Neural cell (in vitro differentiated cells): ENCODE results near the gene NOC2L. TPM values are rescaled to one million over a fixed set of nuclear protein-coding genes. Genes with fewer than 3 reads are reported as not detected.

Source experiments
- H2AFZ ChIP-seq: fragments of 200-600, 300-800 bp; sonication (generic), shearing (Covaris generic); 2 replicates; pipeline ENCODE4 v1.6.0; 2014; ENCODE audit warnings: low read depth, mild to moderate bottlenecking, antibody characterized with exemption, low read length, moderate library complexity
- H3F3A ChIP-seq: fragments of 200-600 bp; shearing (Covaris generic); 2 replicates; pipeline ENCODE4 v1.6.1; 2016; ENCODE audit warnings: mild to moderate bottlenecking, moderate library complexity, mixed read lengths, antibody characterized with exemption, low read length; ENCODE audit not compliant: insufficient read depth, poor library complexity, severe bottlenecking
- H3K27ac ChIP-seq: fragments of 200-600, 300-800 bp; sonication (generic), shearing (Covaris generic); 2 replicates; pipeline ENCODE4 v1.5.1; 2014; ENCODE audit warnings: mild to moderate bottlenecking, low read length, moderate library complexity
- H3K27me3 ChIP-seq: fragments of 300-800, 200-600 bp; sonication (generic), shearing (Covaris generic); 2 replicates; pipeline ENCODE4 v1.6.0; 2014; ENCODE audit warnings: mild to moderate bottlenecking, low read depth, low read length, moderate library complexity; ENCODE audit not compliant: insufficient read depth
- H3K36me3 ChIP-seq: fragments of 300-800, 200-600 bp; sonication (generic), shearing (Covaris generic); 2 replicates; pipeline ENCODE4 v1.5.1; 2014; ENCODE audit warnings: mild to moderate bottlenecking, antibody characterized with exemption, low read length, moderate library complexity; ENCODE audit not compliant: insufficient read depth
- H3K4me2 ChIP-seq: fragments of 300-800, 200-600 bp; sonication (generic), shearing (Covaris generic); 2 replicates; pipeline ENCODE4 v1.6.0; 2014; ENCODE audit warnings: mild to moderate bottlenecking, low read length
- H3K4me3 ChIP-seq: fragments of 300-800, 200-600 bp; sonication (generic), shearing (Covaris generic); 2 replicates; pipeline ENCODE4 v1.5.1; 2014; ENCODE audit warnings: mild to moderate bottlenecking, low read length, moderate library complexity
- H3K79me2 ChIP-seq: fragments of 200-600 bp; shearing (Covaris generic); replicated peaks from 2 replicates; pipeline ENCODE4 v1.6.0; 2014; ENCODE audit warnings: mild to moderate bottlenecking, low read length, moderate library complexity; ENCODE audit not compliant: insufficient read depth
- H3K9ac ChIP-seq: fragments of 300-800, 200-600 bp; sonication (generic), shearing (Covaris generic); 2 replicates; pipeline ENCODE4 v1.6.1; 2016; ENCODE audit warnings: mild to moderate bottlenecking, low read length, mixed read lengths
- H3K9me2 ChIP-seq: fragments of 200-600 bp; shearing (Covaris generic); 2 replicates; pipeline ENCODE4 v1.6.1; 2016; ENCODE audit warnings: mild to moderate bottlenecking, low read length, mixed read lengths; ENCODE audit not compliant: insufficient read depth
- H3K9me3 ChIP-seq: fragments of 200-600, 300-800 bp; sonication (generic), shearing (Covaris generic); 2 replicates; pipeline ENCODE4 v1.6.1; 2016; ENCODE audit warnings: mild to moderate bottlenecking, mixed run types, low read length, moderate library complexity, mixed read lengths
- H4K20me1 ChIP-seq: fragments of 200-600 bp; shearing (Covaris generic); 2 replicates; pipeline ENCODE4 v1.6.1; 2016; ENCODE audit warnings: mild to moderate bottlenecking, mixed run types; ENCODE audit not compliant: insufficient read depth
- EP300 ChIP-seq: fragments of 450-650 bp; conservative IDR thresholded peaks from 2 replicates; pipeline ENCODE4 v1.6.1; 2014; ENCODE audit warnings: antibody characterized with exemption, mild to moderate bottlenecking, moderate library complexity; ENCODE audit not compliant: poor library complexity, severe bottlenecking
- EZH2 ChIP-seq: fragments of 200-600, 300-800 bp; shearing (Covaris generic), sonication (generic); IDR thresholded peaks from 2 replicates; pipeline ENCODE4 v1.6.1; 2014; ENCODE audit warnings: antibody characterized with exemption, low read length, borderline replicate concordance, mild to moderate bottlenecking; ENCODE audit not compliant: insufficient read depth, poor library complexity, severe bottlenecking
- MXI1 ChIP-seq: fragments of 450-650 bp; conservative IDR thresholded peaks from 2 replicates; pipeline ENCODE4 v1.6.1; 2014; ENCODE audit warnings: antibody characterized with exemption, mild to moderate bottlenecking; ENCODE audit not compliant: poor library complexity, severe bottlenecking
- POLR2AphosphoS5 ChIP-seq: IDR thresholded peaks from 2 replicates; pipeline ENCODE4 v1.6.1; 2012
- RAD21 ChIP-seq: fragments of 450-650 bp; conservative IDR thresholded peaks from 2 replicates; pipeline ENCODE4 v1.6.1; 2014; ENCODE audit warnings: antibody characterized with exemption, mild to moderate bottlenecking, moderate library complexity
- SMC3 ChIP-seq: fragments of 450-650 bp; conservative IDR thresholded peaks from 2 replicates; pipeline ENCODE4 v1.6.1; 2014; ENCODE audit warnings: antibody characterized with exemption, mild to moderate bottlenecking, moderate library complexity; ENCODE audit not compliant: poor library complexity
- TAF1 ChIP-seq: IDR thresholded peaks from 2 replicates; pipeline ENCODE4 v1.6.1; 2012; ENCODE audit warnings: low read depth
- polyA plus RNA-seq: library from polyadenylated mRNA; depleted of rRNA; stranded (reverse); fragments of >200 nt; gene quantifications from 2 replicates; pipeline ENCODE4 v1.2.3, GENCODE V29; 2014
- TF ChIP-seq, protein P1 (sequence below): fragments of 450-650 bp; IDR thresholded peaks from 2 replicates; pipeline ENCODE4 v1.5.1; 2014; ENCODE audit warnings: antibody characterized with exemption, mild to moderate bottlenecking, moderate library complexity; ENCODE audit not compliant: poor library complexity, severe bottlenecking
- TF ChIP-seq, protein P2 (sequence below): IDR thresholded peaks from 2 replicates; pipeline ENCODE4 v1.6.1; 2012; ENCODE audit warnings: borderline replicate concordance

NOC2L gene
- polyA plus RNA-seq, 1 donor from 2014 or later, result 77.2 TPM

DNA sequence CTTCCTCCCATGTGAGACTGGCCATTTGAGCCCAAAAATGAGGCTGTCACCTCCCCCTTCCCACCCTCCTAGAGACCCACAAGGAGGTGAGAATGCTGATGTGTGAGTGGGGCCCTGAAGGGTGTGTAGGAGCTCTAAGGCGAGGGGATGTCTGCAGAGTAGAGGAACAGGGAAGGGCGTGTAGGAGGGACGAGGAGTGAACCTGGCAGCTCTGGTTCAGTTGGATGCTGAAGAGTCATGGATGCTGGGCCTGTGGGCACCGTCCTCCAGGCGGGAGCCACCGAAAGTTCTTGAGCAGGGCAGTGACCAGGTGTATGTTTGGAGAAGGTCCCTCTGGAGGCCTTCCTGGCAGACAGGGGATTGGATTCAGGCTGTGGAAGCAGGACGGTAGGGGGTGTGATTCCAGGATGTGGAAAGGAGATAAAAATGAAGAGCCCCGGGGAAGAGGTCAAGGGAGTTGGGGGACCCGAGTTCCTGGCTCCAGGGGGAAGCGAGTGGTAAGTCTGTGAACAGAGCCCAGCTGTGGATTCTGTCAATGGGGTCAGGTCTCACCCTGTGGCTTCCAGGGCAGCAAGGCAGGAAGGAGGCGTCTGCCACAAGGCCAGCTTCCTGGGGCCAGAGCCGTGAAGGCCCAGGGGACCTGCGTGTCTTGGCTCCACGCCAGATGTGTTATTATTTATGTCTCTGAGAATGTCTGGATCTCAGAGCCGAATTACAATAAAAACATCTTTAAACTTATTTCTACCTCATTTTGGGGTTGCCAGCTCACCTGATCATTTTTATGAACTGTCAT lies 27.5 kb downstream of the NOC2L start:
- TF ChIP-seq RAD21 (no peak), POLR2AphosphoS5 (no peak), SMC3 (no peak), EP300 (no peak), MXI1 (no peak), TAF1 (no peak), EZH2 (no peak)
- TF ChIP-seq, protein P1, sequence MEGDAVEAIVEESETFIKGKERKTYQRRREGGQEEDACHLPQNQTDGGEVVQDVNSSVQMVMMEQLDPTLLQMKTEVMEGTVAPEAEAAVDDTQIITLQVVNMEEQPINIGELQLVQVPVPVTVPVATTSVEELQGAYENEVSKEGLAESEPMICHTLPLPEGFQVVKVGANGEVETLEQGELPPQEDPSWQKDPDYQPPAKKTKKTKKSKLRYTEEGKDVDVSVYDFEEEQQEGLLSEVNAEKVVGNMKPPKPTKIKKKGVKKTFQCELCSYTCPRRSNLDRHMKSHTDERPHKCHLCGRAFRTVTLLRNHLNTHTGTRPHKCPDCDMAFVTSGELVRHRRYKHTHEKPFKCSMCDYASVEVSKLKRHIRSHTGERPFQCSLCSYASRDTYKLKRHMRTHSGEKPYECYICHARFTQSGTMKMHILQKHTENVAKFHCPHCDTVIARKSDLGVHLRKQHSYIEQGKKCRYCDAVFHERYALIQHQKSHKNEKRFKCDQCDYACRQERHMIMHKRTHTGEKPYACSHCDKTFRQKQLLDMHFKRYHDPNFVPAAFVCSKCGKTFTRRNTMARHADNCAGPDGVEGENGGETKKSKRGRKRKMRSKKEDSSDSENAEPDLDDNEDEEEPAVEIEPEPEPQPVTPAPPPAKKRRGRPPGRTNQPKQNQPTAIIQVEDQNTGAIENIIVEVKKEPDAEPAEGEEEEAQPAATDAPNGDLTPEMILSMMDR, result no peak
- TF ChIP-seq, protein P2, sequence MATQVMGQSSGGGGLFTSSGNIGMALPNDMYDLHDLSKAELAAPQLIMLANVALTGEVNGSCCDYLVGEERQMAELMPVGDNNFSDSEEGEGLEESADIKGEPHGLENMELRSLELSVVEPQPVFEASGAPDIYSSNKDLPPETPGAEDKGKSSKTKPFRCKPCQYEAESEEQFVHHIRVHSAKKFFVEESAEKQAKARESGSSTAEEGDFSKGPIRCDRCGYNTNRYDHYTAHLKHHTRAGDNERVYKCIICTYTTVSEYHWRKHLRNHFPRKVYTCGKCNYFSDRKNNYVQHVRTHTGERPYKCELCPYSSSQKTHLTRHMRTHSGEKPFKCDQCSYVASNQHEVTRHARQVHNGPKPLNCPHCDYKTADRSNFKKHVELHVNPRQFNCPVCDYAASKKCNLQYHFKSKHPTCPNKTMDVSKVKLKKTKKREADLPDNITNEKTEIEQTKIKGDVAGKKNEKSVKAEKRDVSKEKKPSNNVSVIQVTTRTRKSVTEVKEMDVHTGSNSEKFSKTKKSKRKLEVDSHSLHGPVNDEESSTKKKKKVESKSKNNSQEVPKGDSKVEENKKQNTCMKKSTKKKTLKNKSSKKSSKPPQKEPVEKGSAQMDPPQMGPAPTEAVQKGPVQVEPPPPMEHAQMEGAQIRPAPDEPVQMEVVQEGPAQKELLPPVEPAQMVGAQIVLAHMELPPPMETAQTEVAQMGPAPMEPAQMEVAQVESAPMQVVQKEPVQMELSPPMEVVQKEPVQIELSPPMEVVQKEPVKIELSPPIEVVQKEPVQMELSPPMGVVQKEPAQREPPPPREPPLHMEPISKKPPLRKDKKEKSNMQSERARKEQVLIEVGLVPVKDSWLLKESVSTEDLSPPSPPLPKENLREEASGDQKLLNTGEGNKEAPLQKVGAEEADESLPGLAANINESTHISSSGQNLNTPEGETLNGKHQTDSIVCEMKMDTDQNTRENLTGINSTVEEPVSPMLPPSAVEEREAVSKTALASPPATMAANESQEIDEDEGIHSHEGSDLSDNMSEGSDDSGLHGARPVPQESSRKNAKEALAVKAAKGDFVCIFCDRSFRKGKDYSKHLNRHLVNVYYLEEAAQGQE, result no peak
- H3K27me3 ChIP-seq, result peaks cover 62% of the 10 kb centered on the region

DNA sequence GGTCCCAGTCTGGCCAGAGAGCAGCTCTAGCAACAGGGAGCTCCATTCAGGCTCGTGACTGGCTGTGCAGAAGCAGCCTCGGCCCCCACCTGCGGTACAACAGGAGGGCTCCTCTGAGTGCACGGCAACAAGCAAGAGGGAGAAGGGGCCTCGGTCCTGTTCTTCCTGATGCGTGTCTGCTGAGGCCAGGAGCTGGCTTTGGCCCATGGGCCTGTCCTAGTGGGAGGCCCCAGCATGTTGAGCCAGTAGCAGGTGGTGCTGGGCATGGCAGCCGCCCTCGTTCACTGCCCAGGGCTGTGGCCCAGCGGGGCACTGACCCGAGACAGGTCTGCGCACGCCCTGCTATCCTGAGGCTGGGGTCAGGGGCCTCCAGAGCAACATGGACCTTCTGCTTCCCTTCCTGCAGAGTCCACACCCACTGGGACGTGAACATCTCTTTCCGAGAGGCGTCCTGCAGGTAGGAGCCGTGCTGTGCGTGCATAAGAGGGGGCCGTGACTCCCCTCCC lies 28.4 kb downstream of the NOC2L start:
- Histone ChIP-seq H3K27me3 (peaks cover 62% of the 10 kb centered on the region), H3K36me3 (no peaks in the 10 kb centered on the region), H3K27ac (no peak overlapping the region), H2AFZ (no peak overlapping the region), H3K4me2 (no peak overlapping the region), H3K9me3 (no peaks in the 10 kb centered on the region), H3K4me3 (no peak overlapping the region), H3F3A (no peaks in the 10 kb centered on the region), H3K79me2 (no peaks in the 10 kb centered on the region), H3K9me2 (no peaks in the 10 kb centered on the region), H4K20me1 (no peaks in the 10 kb centered on the region), H3K9ac (no peak overlapping the region)
- no peak for TF ChIP-seq TAF1
- TF ChIP-seq RAD21, result no peak
- TF ChIP-seq EP300, result no peak
- TF ChIP-seq, protein P1, result no peak
- no peak for TF ChIP-seq EZH2
- TF ChIP-seq, protein P2, result no peak
- no peak for TF ChIP-seq MXI1
- no peak for TF ChIP-seq POLR2AphosphoS5
- TF ChIP-seq SMC3, result no peak

More for the DNA sequence above, 27.5 kb downstream of the NOC2L start:
- no peak overlapping the region for H3K4me2 ChIP-seq
- no peak overlapping the region for H3K27ac ChIP-seq
- no peak overlapping the region for H3K4me3 ChIP-seq
- H2AFZ ChIP-seq, result no peak overlapping the region
- H3K9me2 ChIP-seq, result no peaks in the 10 kb centered on the region
- H3F3A ChIP-seq, result no peaks in the 10 kb centered on the region
- no peak overlapping the region for H3K9ac ChIP-seq
- no peaks in the 10 kb centered on the region for H3K79me2 ChIP-seq
- no peaks in the 10 kb centered on the region for H3K36me3 ChIP-seq
- H4K20me1 ChIP-seq, result no peaks in the 10 kb centered on the region
- H3K9me3 ChIP-seq, result no peaks in the 10 kb centered on the region
